A204.1 (cell line): ENCODE results near the gene GPR55.

Experiments used
- FAIRE-seq: peaks from 2 replicates; lab custom pipeline; 2012; peaks lifted over from hg19 to GRCh38; lab: Jason Lieb, UNC

The GPR55 gene

GRCh38 chr2:230899786-230900185, 25.3 kb downstream of the GPR55 start:
- FAIRE-seq: no peak

DNA sequence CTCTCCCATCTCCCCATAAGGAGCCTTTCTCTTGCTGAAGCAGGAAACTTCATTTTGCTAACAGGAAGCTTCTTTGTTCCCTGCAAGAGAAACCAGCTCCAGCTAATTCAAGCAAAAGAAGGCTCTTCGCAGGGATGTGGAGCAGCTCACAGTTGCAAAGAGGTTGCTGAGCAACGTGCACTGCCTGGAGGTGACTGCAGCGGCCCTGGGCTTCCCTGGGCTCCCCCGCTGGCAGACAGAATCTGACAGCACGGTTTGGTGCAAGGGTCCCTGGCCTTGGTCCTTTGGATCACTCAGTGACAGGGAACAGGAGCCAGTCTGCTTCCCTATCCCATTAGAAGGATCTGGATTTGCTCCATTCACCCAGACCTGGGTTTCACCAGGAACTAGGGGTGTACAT, 25.8 kb downstream of the GPR55 start:
- FAIRE-seq: no peak

- no peak for FAIRE-seq
These were observed 26.3 kb downstream of the GPR55 start for GRCh38 chr2:230898713-230899091.

DNA sequence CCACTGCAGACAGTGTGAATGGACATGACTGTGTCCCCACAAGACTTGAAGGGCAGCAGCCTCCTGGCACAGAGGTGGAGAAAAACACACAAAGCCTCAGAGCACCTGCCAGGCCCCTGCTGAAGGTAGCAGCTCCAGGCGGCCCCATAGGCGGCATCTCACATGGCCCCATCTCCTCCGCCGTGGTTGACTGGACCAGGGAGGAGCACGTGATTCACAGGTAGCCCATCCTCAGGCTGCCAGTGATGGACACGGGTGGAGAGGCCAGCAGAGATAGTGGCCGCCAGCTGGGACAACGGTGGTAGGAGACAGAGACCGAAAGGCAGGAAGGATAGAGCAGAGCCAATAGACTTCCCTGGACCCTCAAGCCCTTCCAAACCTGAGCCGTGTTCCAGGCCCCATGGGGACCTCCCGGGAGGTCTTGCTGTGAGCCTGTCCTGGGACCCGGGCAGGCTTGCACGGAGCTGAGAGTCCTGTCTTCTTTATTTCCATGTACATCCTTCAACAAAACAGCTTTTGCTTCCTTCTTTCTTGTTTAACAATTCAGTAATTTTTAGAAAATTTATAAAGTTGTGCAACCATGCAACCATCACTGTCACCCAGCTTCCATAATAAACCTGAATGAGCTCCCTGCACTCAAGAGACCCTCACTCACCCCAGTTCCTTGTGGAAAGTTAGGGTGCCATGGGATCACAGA, 26.9 kb downstream of the GPR55 start:
- FAIRE-seq: no peak

DNA sequence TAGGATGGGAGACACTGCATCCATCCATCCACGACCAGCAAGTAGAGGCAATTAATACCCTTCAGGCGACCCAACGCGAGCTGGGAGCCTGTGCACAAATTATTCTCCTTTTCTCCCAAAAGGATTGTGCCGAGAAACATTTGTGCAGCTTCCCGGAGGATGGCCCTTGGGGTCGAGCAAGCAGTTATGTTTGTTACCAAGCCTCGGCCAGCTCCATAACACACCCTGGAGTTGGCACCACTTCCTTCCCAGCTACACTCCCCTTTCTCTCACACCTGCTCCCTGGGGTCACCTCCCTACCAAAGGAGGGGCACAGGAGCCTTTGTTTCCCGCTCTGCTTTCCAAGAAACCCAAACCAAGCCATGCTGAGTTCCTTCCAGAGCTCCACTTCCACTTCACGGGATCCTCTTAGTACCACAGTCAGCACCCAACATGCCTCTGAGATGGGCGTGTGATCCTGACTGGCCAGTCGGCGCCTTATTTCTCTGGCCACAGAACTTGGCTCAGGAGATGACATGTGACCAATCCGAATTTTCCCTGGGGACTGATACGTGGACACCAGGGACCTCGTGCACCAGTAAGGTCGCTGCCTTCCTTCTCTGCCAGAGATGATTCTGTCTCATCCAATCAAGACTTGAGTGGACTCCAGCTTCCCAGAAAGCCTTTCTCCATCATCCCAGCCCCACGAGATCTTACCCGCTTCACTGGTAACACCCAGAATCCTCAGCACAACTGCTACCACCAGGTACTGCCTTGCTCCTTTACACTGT, 28.5 kb downstream of the GPR55 start:
- no peak for FAIRE-seq

DNA sequence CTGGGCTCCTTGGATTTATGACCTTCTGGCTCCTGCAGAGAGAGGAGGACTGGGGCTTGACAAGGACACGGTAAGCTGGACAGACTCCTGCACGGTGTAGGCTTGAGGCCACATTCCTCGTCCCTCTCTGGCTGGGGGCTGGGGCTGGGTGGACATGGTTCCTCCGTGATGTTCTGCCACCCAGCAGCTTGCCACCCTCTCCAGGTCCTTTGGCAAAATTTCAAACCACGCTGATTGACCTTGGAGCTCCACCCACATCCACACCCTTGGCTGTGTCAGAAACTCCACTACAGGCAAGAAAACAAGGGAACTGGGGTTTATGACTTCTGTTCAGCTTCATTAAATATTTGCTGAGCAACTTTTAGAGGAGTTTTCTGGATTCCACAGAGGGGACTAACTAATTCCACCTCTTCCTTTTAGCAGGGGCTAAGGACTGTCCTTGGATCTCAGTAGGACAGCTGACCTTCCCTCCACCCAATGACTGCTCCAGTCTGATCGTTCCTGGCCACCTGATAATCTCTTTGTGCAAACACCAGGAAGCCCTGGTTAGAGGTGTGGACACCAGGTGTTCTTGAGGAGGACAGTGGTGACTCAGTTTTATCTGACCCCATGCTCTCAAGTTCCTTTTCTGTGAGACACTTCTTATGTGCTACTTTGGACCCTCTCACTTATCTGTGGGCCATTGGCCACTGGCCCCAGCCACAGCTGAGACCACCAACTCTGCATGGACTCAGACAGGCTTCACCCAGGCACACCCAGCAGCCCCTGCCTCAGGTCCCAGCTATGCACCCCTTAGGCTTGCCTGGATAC, 29.3 kb downstream of the GPR55 start:
- FAIRE-seq: no peak

GRCh38 chr2:230893841-230894781, 30.9 kb downstream of the GPR55 start:
- no peak for FAIRE-seq

GRCh38 chr2:230893338-230893737, 31.7 kb downstream of the GPR55 start:
- no peak for FAIRE-seq

- FAIRE-seq: no peak
These were observed 33.5 kb downstream of the GPR55 start for GRCh38 chr2:230891509-230891908.

DNA sequence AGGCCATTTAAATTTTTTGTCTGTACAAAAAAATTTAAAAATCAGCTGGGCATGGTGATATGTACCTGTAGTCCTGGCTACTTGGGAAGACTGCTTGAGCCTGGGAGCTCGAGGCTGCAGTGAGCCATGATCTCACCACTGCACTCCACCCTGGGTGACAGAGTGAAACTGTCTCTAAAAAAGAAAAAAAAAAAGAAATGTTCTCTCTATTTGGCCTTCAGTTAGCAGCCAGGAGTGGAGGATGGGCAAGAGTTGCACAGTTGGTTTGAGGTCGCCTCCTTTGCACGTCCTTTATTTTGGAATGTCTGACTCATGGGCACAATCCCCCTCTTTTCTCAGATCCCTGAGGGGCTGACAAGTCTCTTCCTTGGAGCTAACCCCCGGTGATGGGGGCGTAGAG, 34.0 kb downstream of the GPR55 start:
- FAIRE-seq: no peak

- no peak for FAIRE-seq
These were observed 34.4 kb downstream of the GPR55 start for GRCh38 chr2:230890646-230891045.

DNA sequence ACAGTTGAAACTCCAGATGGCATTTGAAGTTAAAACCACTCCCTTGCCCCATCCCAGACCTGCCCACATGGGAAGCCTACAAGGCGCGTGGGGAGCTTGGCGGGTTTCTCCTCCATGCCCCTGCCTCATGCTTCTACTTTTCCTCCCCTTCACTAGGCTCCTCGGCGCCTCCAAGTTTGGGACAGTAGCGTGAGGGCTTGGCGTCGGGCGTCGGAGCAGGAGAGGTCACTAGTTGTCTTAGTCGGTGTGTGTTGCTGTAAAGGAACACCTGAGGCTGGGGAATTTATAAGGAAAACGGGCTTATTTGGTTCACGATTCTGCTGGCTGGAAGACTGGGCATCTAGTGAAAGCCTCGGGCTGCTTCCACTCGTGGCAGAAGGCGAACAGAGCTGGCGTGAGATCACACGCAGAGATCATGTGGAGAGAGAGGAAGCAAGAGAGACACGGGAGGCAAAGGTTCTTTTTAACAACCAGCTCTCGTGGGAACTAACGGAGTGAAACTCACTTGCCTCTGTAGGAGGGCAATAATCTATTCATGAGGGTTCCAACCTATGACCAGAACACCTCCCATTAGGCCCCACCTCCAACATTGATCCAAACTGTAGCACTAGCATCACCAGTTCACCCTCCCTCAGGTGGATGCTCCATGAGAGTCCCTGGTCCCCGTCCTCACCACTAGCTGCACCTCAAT, 35.0 kb downstream of the GPR55 start:
- FAIRE-seq: no peak

- no peak for FAIRE-seq
These were observed 36.1 kb downstream of the GPR55 start for GRCh38 chr2:230888824-230889400.

DNA sequence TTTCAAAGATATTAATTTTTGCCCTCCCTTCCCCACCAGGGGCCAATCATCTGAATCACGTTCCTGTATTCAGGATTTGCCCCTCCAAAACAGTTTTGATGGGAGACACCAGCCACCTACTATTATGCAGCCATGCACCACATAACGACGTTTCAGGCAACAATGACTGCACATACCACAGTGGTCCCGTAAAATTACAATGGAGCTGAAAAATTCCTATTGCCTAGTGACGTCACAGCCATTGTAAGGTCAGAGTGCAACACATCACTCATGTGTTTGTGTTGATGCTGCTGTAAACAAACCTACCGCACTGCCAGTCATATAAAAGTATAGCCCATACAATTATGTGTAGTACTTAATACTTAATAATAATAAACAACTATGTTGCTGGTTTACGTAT, 37.7 kb downstream of the GPR55 start:
- no peak for FAIRE-seq

GRCh38 chr2:230886671-230887071, 38.4 kb downstream of the GPR55 start:
- FAIRE-seq: no peak

- no peak for FAIRE-seq
These were observed 38.8 kb downstream of the GPR55 start for GRCh38 chr2:230886206-230886605.

DNA sequence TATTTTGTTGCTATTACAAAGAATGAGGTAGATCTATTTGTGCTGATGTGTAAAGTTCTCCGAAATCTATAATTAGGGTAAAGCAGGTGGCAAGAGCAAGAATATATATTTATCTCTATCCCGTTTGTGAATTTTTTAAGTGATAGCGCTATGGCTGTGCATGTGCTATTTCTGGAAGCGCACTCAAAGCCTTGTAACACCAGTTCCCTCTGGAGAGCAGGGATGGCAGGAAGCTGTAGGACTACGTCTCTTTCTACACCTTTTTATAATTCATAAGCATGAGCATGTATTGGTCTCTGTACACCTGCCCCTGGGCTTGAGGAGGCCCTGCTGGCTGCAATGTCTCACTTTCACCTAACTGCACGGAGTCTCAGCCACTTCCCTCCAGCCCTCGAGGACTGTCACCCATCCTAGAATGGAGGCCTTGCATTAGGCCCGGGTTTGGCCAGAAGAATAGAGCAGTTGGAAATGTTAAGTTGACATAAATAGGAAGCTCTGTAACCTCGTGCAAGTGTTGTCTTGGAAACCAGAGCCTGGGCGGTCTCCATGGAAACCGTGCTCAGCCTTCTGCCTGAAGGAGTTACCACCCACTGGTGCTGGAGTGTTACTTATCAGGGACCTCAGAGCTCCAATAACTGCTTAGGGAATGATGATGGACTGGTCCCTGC, 39.4 kb downstream of the GPR55 start:
- FAIRE-seq: no peak

DNA sequence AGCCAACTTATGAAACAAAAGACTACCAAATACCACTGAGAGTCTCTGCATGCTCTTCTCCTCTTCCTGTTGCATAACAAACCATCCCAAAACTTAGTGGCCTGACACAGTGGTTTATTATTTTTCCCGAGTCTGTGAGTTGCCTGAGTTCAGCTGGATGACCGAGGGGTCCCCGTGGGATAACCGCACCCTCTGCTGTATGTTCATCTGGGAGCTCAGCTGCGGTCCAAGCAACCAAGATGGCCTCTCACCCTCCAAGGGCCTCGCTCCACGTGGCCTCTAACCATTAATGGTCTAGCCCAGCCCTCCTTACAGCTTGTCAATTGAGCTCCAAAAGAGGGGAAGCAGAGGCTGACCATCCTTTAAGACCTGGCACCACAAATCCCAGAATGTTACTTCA, 43.2 kb downstream of the GPR55 start:
- FAIRE-seq: no peak

- no peak for FAIRE-seq
These were observed 45.2 kb downstream of the GPR55 start for GRCh38 chr2:230879891-230880290.

DNA sequence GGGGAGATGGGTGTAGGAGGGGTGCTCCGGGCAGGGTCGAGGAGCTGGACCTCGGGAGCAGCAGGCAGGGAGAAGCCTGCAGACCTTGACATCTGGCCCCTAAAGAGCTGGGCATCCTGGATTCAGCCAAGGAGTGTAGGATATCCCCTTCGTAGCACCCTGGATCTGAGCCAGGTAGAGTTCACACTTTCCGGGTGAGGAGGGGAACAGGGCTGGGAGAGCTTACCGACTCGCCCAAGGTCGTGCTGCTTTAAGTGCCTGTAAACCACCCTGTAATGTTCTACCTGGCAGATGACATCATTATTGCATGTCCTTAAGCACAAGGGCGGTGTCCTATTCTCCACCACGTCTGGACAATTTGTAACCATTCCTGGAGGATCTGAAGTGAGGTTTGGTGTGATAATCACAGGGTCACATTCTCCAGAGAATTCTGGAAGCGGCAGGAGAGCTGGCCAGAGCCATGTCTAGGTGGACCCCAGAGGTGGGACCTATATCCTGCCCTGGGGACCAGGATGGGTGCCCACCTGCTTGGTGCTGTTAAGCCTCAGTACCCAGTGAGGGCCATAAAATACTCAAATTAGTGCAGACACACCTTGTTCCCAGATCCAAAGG, 45.7 kb downstream of the GPR55 start:
- no peak for FAIRE-seq
